ENCODE results near the gene KANK2.

The KANK2 gene

GRCh38 chr19:11201791-11202190, 4.4 kb upstream of the KANK2 start:
- TF ChIP-seq, protein P1, sequence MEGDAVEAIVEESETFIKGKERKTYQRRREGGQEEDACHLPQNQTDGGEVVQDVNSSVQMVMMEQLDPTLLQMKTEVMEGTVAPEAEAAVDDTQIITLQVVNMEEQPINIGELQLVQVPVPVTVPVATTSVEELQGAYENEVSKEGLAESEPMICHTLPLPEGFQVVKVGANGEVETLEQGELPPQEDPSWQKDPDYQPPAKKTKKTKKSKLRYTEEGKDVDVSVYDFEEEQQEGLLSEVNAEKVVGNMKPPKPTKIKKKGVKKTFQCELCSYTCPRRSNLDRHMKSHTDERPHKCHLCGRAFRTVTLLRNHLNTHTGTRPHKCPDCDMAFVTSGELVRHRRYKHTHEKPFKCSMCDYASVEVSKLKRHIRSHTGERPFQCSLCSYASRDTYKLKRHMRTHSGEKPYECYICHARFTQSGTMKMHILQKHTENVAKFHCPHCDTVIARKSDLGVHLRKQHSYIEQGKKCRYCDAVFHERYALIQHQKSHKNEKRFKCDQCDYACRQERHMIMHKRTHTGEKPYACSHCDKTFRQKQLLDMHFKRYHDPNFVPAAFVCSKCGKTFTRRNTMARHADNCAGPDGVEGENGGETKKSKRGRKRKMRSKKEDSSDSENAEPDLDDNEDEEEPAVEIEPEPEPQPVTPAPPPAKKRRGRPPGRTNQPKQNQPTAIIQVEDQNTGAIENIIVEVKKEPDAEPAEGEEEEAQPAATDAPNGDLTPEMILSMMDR (IDR thresholded peaks at IDR 0.05): no peak
- peaks cover 9% of the 10 kb centered on the region for H3K4me1 Mint-ChIP-seq
- H3K9me3 Mint-ChIP-seq: no peaks in the 10 kb centered on the region

GRCh38 chr19:11200931-11201330, 3.6 kb upstream of the KANK2 start:
- TF ChIP-seq, protein P1 (IDR thresholded peaks at IDR 0.05): no peak
- H3K27me3 Mint-ChIP-seq (ENCODE audit: low read depth, poor library complexity): peaks cover 11% of the 10 kb centered on the region
- peaks cover 14% of the 10 kb centered on the region for H3K4me1 Mint-ChIP-seq
- DNase-seq: no peak
- no peak overlapping the region for H3K4me3 Mint-ChIP-seq
- H3K9me3 Mint-ChIP-seq: no peaks in the 10 kb centered on the region
- peaks cover 2% of the 10 kb centered on the region for H3K36me3 Mint-ChIP-seq (ENCODE audit: low read depth)
- no peak overlapping the region for H3K27ac Mint-ChIP-seq

More at GRCh38 chr19:11201791-11202190, 4.4 kb upstream of the KANK2 start:
- Mint-ChIP-seq H3K27ac (no peak overlapping the region), H3K27me3 (ENCODE audit: low read depth, poor library complexity) (peaks cover 11% of the 10 kb centered on the region), H3K36me3 (ENCODE audit: low read depth) (peaks cover 9% of the 10 kb centered on the region), H3K4me3 (no peak overlapping the region)
- no peak for DNase-seq

DNA sequence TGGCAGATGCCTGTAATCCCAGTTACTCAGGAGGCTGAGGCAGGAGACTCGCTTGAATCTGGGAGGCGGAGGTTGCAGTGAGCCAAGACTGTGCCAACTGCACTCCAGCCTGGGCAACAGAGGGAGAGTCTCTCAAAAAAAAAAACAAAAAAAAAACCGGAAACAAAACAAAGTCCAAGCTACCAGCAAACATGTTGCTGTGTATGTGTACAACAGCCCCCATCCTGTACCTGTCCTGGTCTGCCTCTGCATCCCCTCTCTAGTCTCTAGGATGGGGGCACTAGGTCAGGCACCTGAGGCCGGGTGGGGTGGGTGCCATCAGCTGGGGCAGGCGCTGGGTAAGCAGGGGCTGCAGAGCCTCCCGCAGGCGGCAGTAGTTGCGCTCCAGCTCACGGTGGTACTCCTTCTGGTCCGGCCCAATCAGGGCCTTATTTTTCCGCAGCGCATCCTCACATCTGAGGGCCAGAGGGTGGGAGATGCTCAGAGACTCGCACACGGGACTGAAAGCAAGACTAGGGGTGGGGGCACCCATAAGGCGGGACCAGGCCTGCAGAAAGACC, 2.8 kb upstream of the KANK2 start:
- Mint-ChIP-seq H3K36me3 (ENCODE audit: low read depth) (no peaks in the 10 kb centered on the region), H3K4me3 (no peak overlapping the region), H3K9me3 (no peaks in the 10 kb centered on the region), H3K27me3 (ENCODE audit: low read depth, poor library complexity) (peaks cover 11% of the 10 kb centered on the region), H3K4me1 (peaks cover 20% of the 10 kb centered on the region), H3K27ac (no peak overlapping the region)
- TF ChIP-seq, protein P1 (IDR thresholded peaks at IDR 0.05): no peak
- DNase-seq: no peak

DNA sequence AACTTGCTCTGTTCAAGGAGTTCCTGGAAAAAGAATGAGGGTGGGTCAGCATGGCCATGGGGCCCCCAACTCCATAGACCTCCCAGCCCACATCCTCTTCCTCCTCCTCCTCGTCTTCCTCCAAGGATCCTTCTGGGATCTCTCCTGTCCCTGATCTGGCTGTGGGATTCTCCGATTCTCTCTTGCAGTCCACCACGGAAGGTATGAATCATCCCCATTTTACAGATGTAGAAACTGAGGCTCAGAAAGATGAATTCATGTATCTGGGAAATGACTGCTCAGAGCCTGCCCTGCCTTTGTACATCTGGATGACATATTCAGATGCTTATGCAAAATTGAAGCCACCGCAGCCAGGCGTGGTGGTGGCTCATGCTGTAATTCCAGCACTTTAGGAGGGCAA, 2.2 kb upstream of the KANK2 start:
- Mint-ChIP-seq H3K4me1 (peaks cover 20% of the 10 kb centered on the region), H3K27me3 (ENCODE audit: low read depth, poor library complexity) (peaks cover 11% of the 10 kb centered on the region), H3K27ac (no peak overlapping the region), H3K9me3 (no peaks in the 10 kb centered on the region), H3K36me3 (ENCODE audit: low read depth) (no peaks in the 10 kb centered on the region), H3K4me3 (no peak overlapping the region)
- TF ChIP-seq, protein P1 (IDR thresholded peaks at IDR 0.05): no peak
- no peak for DNase-seq

- H3K27me3 Mint-ChIP-seq (ENCODE audit: low read depth, poor library complexity): peaks cover 11% of the 10 kb centered on the region
- TF ChIP-seq, protein P1 (IDR thresholded peaks at IDR 0.05): no peak
- H3K36me3 Mint-ChIP-seq (ENCODE audit: low read depth): no peaks in the 10 kb centered on the region
- peak overlapping the region; percentile 52 for H3K4me3 Mint-ChIP-seq
- no peak for DNase-seq
- H3K4me1 Mint-ChIP-seq: peaks cover 20% of the 10 kb centered on the region
- H3K9me3 Mint-ChIP-seq: no peaks in the 10 kb centered on the region
- H3K27ac Mint-ChIP-seq: no peak overlapping the region
Observed at GRCh38 chr19:11198769-11199424, 1.6 kb upstream of the KANK2 start.

DNA sequence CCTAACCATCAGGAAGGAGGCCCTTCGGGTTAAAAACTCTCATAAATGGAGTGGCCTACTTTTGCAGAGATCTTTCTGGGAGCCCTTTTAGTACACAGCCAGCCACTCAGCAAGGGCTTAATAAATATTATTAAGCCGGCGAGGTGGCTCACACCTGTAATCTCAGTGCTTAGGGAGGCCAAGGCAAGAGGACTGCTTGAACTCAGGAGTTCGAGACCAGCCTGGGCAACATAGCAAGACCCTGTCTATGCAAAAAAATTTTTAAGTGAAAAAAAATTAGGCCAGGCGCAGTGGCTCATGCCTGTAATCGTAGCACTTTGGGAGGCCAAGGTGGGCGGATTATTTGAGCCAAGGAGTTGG, 810 bp upstream of the KANK2 start:
- peak overlapping the region; percentile 80 for H3K4me3 Mint-ChIP-seq
- no peaks in the 10 kb centered on the region for H3K9me3 Mint-ChIP-seq
- H3K4me1 Mint-ChIP-seq: peaks cover 14% of the 10 kb centered on the region
- DNase-seq: no peak
- no peak overlapping the region for H3K27ac Mint-ChIP-seq
- H3K27me3 Mint-ChIP-seq (ENCODE audit: low read depth, poor library complexity): peaks cover 7% of the 10 kb centered on the region
- H3K36me3 Mint-ChIP-seq (ENCODE audit: low read depth): no peaks in the 10 kb centered on the region
- TF ChIP-seq, protein P1 (IDR thresholded peaks at IDR 0.05): no peak

Data from nephron progenitor cell (in vitro differentiated cells).